CD4-positive, alpha-beta T cell treated with Interleukin-6 for 4 hours (primary cell): Measurements from ENCODE around the gene MMP15.
"Not testable (repeated sequence)": the region's sequence is repeated elsewhere in the genome, so short reads cannot be mapped to it uniquely, and the experiment has no call there.

Source experiments
- DNase-seq: peaks from one replicate; pipeline ENCODE4 v3.0.0-alpha.2; 2020; ENCODE audit warnings: mixed read lengths

The MMP15 gene

GRCh38 chr16:58025351-58026138 is at the start of gene MMP15:
TSS of gene MMP15 (plus strand) at chr16:58025754. CDS start at chr16:58026351, 597 bp downstream.
- DNase-seq: peak; percentile 77

- DNase-seq: no peak
Observed at GRCh38 chr16:57976331-57976796, 49.2 kb upstream of the MMP15 start.

- no peak for DNase-seq
Observed at GRCh38 chr16:57977418-57978069, 48.0 kb upstream of the MMP15 start.

GRCh38 chr16:57978070-57978465 is 47.5 kb upstream of the MMP15 start:
- not testable (repeated sequence) for DNase-seq

GRCh38 chr16:57979006-57979585 is 46.5 kb upstream of the MMP15 start:
- no peak for DNase-seq

GRCh38 chr16:57981636-57982035 is 43.9 kb upstream of the MMP15 start:
- DNase-seq: no peak

- no peak for DNase-seq
Observed at GRCh38 chr16:57982385-57982784, 43.2 kb upstream of the MMP15 start.

GRCh38 chr16:57984443-57985203 is 40.9 kb upstream of the MMP15 start:
- peak; percentile 97 for DNase-seq

GRCh38 chr16:57985204-57986181 is 40.1 kb upstream of the MMP15 start:
- DNase-seq: no peak

GRCh38 chr16:57986196-57986595 is 39.4 kb upstream of the MMP15 start:
- no peak for DNase-seq

GRCh38 chr16:57987441-57988177 is 37.9 kb upstream of the MMP15 start:
- no peak for DNase-seq

GRCh38 chr16:57988929-57989328 is 36.6 kb upstream of the MMP15 start:
- no peak for DNase-seq

GRCh38 chr16:57991551-57992059 is 33.9 kb upstream of the MMP15 start:
- no peak for DNase-seq

GRCh38 chr16:57992084-57992483 is 33.5 kb upstream of the MMP15 start:
- no peak for DNase-seq

GRCh38 chr16:57993438-57993837 is 32.1 kb upstream of the MMP15 start:
- DNase-seq: no peak

- DNase-seq: no peak
Observed at GRCh38 chr16:57993897-57994296, 31.7 kb upstream of the MMP15 start.

- DNase-seq: no peak
Observed at GRCh38 chr16:57994361-57994760, 31.2 kb upstream of the MMP15 start.

- peak; percentile 60 for DNase-seq
Observed at GRCh38 chr16:57994778-57995177, 30.8 kb upstream of the MMP15 start.

GRCh38 chr16:57995721-57996405 is 29.7 kb upstream of the MMP15 start:
- DNase-seq: no peak
